Activated CD4-positive, CD25-positive, alpha-beta regulatory T cell treated with anti-CD3 and anti-CD28 coated beads, Interleukin-2, amount 50 U/mL, for 24 hours (primary cell): ENCODE measurements around the gene C3orf49.

Experiments used
- ATAC-seq, 2 donors: fragments of 150-1000 bp; cut with Tn5 transposase; one replicate each; pipeline ENCODE4 v1.10.0; 2021; ENCODE audit warnings: mild to moderate bottlenecking in 1 of 2, moderate library complexity in 1 of 2

The C3orf49 gene

DNA sequence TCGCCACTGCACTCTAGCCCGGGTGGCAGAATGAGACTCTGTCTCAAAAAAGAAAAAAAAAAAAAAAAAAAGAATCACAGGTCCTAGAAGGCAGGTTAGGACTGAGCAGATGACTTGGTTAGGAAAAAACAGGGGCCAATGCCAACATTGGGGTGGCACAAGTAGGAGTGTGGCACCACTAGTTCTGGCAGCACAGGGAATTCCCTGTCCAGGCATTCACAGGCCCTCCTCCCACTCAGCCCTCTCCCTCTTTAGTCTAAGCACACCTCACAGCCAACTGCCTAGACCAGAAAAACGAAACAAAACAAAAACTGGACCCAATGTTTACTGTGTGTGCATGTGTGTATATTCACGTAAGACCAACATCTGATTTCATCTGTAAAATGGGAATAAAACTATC, 34.0 kb downstream of the C3orf49 start:
- ATAC-seq = no peak

DNA sequence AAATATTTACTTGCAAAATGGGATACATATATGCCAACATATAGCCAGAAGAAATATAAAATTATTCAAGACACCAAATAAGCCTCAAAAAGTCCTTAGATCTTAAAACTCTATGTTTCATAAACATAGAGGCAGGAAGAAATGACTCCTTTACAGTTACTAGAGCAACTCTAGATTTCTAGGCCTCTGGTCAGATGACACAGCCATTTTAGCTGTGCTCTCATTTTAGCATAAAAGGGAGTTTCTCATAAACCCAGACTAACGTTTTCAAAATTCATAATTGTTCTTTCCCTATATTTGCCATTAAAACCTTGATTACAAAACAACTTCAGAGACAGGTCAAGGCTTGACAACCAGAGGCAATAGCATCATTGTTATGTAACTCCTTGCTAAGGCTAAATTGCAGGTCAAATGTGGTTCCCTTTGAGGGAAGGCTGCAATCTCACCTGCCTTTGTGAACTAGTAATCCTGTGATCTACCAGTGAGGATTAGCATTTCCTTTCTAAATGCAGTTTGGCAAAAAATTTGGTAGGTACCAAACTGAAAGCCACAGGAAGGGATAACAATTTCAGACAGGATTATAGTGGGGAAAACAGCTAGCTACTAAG, 36.3 kb downstream of the C3orf49 start:
- peak; percentile 32 to 65 for ATAC-seq

- ATAC-seq = no peak
Observed at GRCh38 chr3:63857311-63857710, 38.2 kb downstream of the C3orf49 start.

GRCh38 chr3:63860776-63861175, 41.7 kb downstream of the C3orf49 start:
- no peak for ATAC-seq

DNA sequence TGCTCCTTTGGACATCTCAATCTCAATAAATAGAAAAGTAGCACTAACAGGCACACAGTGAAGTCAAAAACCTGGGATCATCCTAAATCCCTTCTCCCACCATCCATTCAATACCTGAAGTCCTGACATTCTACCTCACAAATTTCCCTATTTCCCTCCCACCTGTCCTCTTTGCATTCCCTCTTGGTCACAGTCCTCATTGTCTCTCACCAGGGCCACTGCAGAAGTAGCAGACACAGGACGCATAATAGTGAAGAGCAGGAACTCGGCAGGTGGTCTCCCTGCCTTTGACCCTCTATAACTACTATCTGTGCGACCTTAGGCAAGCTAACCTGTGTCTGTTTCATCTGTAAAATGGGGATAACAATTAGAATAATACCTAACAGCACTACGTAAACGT, 42.2 kb downstream of the C3orf49 start:
- ATAC-seq = no peak

DNA sequence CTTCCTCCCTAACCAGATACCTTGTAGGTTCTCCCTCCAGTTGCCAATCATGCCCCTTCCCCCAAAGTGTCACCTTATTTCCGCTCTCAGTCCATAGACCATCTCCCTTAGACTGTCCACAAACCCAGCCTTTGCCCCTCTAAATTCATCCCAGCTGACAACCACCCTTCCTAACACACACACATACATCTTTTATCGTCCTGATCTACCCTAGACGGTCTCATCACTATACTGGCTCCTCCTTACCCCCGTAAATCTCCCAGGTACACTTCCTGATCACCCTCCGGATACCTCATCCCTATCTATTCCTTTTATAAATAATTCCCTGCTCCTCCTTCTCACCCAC, 43.7 kb downstream of the C3orf49 start:
- no peak for ATAC-seq

DNA sequence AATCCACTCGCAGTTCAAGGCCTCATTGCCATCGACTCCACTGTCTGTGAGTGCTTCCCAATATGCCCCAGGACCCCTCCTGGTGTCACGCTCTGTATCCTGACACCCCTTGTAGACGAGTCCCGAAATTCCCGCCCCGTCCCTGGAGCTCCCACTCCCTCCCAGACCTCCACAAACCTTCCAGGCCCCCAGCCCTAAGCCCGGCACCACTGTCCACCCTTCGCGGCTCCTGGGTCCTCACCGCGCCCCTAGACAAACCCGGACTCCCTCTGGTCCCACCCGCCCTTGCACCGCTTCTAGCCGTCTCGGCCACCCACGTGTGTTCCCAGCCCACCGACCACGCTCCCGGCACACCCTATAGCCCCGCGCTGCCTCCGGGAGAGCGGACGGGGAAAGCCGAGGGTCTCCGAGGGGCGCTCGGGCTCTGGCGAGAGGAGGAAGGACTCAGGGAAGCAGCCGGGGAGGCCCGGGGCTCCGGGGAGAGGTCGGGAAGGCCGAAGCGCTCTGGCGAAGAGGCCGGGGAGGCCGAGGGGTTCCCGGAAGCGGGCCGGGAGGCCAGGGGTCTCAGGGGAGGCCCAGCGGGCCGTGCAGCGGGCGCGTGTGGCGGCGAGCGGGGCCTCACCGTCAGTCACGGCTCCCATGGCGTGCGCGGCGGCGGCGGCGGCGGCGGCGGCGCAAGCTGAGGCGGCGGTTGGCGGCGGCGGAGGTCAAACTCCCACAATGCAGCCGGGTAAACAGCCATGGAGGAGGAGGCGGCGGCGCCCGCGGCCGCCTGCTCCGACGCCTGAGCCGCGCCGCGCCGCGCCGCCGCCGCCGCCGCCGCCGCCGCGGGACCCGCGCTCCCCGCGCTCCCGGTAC, 44.3 kb downstream of the C3orf49 start, which contains the start of the genes ATXN7 and THOC7:
ATXN7 (plus strand) TSS at position 718 of the 858 bp plus-strand sequence. CDS start 48,732 bp downstream, outside the sequence.
THOC7 (minus strand) TSS at position 656 of the 858 bp plus-strand sequence; CDS start at position 641, 15 bp downstream.
- peak; percentile 78 to 80 for ATAC-seq

DNA sequence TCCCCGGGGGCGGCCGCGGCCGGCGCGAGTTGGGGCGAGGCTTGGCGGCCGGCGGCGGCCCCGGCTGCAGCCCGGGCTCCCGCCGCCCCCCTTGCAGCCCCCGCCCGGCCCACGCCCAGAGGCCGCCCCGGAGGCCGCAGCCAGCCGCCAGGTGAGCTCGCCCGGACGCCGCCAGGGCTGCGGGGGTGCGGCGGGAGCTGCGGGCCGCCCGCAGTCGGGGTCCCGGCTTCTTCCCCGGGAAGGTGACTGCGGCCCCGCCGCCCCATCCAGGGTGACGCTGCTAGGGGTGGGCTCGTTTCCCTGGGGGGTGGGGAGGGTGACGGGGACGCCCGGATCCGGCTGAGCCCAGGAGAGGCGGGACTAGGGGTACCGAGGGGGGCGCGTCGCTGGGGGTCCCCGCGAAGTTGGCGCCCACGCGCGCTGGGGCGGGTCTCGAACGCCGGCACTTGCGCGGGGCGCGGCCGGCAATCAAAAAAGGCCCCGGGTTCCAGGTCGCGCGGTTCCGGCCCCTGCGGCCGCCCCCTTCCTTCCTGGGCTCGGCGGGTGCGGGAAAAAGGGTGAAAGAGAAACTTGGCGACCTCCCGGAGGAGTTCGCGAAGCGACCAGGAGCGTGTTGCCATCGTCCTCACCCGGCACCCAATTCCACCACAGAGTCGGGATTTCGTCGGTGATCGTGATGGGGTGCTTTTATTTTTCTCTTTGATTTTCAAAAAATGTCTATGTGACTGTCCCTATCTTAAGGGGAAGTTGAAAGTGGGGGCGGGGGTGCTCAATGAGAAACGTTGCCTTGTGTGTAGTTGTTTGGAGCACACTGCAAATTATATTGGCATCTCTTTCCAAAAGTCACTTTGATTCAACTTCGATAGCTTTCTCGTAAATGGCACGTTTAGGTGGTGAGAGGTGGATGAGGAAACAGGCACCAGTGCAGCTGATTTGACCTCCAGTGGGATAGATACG, 45.2 kb downstream of the C3orf49 start:
- peak; percentile 46 to 51 for ATAC-seq

- ATAC-seq = no peak
Observed at GRCh38 chr3:63864965-63865327, 45.8 kb downstream of the C3orf49 start.

DNA sequence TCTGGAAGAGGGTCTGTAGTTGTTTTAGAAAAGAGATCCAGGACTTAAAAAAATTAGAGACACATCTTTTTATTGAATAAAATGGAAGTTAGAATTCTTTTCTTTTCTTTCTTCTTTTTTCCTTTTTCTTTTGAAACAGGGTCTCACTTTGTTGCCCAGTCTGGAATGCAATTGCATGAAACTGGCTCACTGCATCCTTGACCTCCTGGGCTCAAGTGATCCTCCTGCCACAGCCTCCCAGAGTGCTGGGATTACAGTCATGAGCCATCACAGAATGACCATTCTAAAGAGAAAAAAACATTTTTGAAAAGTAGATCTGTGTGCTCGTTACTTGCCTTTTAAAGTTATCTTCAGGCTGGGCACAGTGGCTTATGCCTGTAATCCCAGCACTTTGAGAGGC, 48.1 kb downstream of the C3orf49 start:
- no peak for ATAC-seq

GRCh38 chr3:63869940-63870614, 51.0 kb downstream of the C3orf49 start:
- ATAC-seq = peak in 1 of 2 donors; percentile 32

GRCh38 chr3:63870615-63871005, 51.5 kb downstream of the C3orf49 start:
- ATAC-seq = no peak

- no peak for ATAC-seq
Observed at GRCh38 chr3:63872135-63872924, 53.2 kb downstream of the C3orf49 start.

GRCh38 chr3:63874769-63875168, 55.7 kb downstream of the C3orf49 start:
- no peak for ATAC-seq

DNA sequence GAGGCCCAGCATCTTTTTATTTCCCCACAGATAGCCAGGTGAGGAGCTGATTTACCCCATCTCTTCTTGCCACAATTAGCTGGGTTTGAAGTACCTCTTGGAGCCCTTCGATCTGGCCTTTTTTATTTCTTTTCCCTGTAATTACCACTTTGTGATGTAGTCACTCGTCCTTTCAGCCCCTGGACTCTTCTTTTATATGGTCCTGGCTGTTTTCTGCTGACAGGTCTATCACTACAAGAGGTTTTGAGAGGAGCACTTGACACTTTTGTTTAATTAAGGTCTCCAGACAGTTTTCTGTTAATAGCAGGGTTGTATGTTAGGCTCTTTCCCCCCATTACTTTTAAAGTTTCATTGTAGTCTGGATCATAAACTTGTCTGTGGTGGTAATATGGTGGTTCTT, 56.4 kb downstream of the C3orf49 start:
- ATAC-seq = no peak

DNA sequence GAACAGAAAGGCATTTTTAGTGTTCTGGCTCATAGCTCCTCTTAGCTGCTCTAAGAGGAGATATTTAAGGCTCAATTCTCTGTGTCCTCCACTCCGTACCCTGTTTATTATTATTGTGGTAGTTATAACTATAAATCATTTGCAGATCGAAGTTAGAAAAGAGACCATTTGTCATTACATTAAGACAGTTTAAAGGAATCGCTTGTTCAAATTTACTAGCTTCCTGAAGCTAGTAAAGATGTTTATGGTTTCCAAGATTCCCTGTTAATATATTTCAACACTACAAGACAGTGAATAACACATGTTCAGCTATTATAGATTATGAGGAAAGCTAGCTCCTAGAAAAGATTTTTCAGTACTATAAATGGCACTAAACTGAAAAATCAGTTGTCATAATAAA, 57.2 kb downstream of the C3orf49 start:
- ATAC-seq = no peak

DNA sequence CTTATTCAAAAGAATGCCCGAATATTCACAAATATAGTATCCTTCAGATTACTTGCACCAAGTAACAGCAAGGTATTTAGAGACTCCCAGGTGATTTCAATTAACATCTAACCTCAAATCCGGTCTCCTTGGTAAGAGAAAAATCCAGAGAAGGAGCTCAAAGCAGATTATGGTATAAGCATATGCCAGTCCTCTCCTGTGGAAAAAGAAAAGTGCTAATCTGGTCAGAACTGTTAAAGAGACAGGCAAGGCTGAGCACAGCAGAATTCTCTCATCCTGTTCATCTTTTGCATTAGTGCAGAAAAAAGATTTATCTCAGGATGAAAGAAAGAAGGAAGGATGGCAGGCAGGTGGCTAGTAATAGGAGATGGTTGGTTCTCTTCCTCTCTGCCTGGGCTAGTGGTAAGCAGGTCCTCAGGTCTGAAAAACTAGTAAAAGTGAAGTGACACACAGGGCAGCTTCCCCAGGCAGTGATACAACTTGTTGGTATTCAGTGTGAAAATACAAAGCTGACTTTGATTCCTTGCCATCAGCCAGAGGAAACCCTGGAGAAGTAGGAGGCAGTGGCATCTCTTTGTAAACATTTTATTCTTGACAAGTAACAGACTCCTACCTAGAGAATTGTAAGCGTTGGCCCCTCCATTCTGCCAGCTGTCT, 58.8 kb downstream of the C3orf49 start:
- no peak for ATAC-seq

- no peak for ATAC-seq
Observed at GRCh38 chr3:63878394-63879060, 59.4 kb downstream of the C3orf49 start.

DNA sequence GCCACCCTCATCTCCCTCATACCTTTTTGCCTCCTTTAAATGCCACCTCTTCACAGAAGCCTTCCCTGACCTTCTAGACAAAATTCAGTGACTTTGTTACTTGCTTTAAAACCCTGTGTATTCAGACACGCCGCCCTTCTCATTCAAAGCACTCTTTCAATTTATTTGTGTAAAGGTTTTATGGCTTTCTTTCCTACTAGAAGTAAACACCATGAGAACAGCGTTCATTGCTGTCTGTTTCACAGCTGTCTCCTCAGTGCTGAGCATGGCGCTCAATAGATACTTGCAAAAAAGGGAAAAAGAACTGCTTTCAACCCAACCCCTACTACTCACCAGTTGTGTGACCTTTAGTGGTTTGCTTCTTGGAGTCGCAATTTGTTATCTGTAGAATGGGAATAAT, 61.6 kb downstream of the C3orf49 start:
- ATAC-seq = no peak

GRCh38 chr3:63886858-63887257, 67.8 kb downstream of the C3orf49 start:
- ATAC-seq = no peak

DNA sequence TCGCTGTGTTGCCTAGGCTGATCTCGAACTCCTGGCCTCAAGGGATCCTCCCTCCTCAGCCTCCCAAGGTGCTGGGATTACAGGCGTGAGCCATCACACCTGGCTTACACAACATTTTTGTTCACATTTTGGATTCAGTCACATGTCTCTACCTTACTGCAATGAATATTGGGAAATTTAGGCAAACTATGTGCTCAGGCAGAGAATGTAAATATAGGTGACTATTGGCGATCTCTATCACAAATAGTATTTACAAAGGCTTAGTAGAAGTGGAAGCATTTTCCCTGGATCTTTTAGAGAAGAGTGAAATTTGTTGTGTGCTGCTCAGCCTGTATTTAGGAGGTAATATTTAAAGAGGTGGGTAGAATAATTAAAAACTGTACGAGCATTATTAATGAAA, 72.4 kb downstream of the C3orf49 start:
- ATAC-seq = no peak
